Activated T-helper 17 cell treated with anti-CD3 and anti-CD28 coated beads, Interleukin-2, amount 50 U/mL, for 72 hours (primary cell): ENCODE results near the gene ITGB1BP1. TPM values are rescaled to one million over a fixed set of nuclear protein-coding genes. Genes with fewer than 3 reads are reported as not detected.

Experiments used
- ATAC-seq: fragments of 150-1000 bp; cut with Tn5 transposase; replicated peaks from 2 replicates; pipeline ENCODE4 v1.10.0; 2021; ENCODE audit warnings: mild to moderate bottlenecking, moderate library complexity
- H3K27ac Mint-ChIP-seq: one replicate; pipeline ENCODE4 v1.8.0; 2022; ENCODE audit warnings: mixed read lengths
- H3K27me3 Mint-ChIP-seq: one replicate; pipeline ENCODE4 v1.8.0; 2022; ENCODE audit warnings: mixed read lengths
- H3K36me3 Mint-ChIP-seq: one replicate; pipeline ENCODE4 v1.8.0; 2022; ENCODE audit warnings: low read depth, mild to moderate bottlenecking, mixed read lengths
- H3K4me1 Mint-ChIP-seq: one replicate; pipeline ENCODE4 v1.8.0; 2022; ENCODE audit warnings: mixed read lengths
- H3K4me3 Mint-ChIP-seq: one replicate; pipeline ENCODE4 v1.8.0; 2022; ENCODE audit warnings: mild to moderate bottlenecking, mixed read lengths
- H3K9me3 Mint-ChIP-seq: one replicate; pipeline ENCODE4 v1.8.0; 2022; ENCODE audit warnings: mixed read lengths
- total RNA-seq, 2 donors: library from RNA; stranded (reverse); gene quantifications; one replicate each; pipeline ENCODE4 v1.2.3, GENCODE V29; 2022

The ITGB1BP1 gene
- total RNA-seq, 2 donors from 2014 or later = 109 to 310 TPM

GRCh38 chr2:9380702-9381628, 42.4 kb downstream of the ITGB1BP1 start:
- Mint-ChIP-seq H3K4me1 (no peaks in the 10 kb centered on the region), H3K27ac (no peak overlapping the region), H3K36me3 (no peaks in the 10 kb centered on the region), H3K9me3 (no peaks in the 10 kb centered on the region), H3K4me3 (no peak overlapping the region), H3K27me3 (peaks cover 4% of the 10 kb centered on the region)
- no peak for ATAC-seq

GRCh38 chr2:9379391-9379755, 44.0 kb downstream of the ITGB1BP1 start:
- no peaks in the 10 kb centered on the region for H3K36me3 Mint-ChIP-seq
- H3K27ac Mint-ChIP-seq = no peak overlapping the region
- no peaks in the 10 kb centered on the region for H3K9me3 Mint-ChIP-seq
- peaks cover 4% of the 10 kb centered on the region for H3K27me3 Mint-ChIP-seq
- no peak for ATAC-seq
- H3K4me1 Mint-ChIP-seq = no peaks in the 10 kb centered on the region
- no peak overlapping the region for H3K4me3 Mint-ChIP-seq

- no peaks in the 10 kb centered on the region for H3K4me1 Mint-ChIP-seq
- ATAC-seq = no peak
- H3K27ac Mint-ChIP-seq = no peak overlapping the region
- no peaks in the 10 kb centered on the region for H3K36me3 Mint-ChIP-seq
- H3K27me3 Mint-ChIP-seq = peaks cover 7% of the 10 kb centered on the region
- no peak overlapping the region for H3K4me3 Mint-ChIP-seq
- no peaks in the 10 kb centered on the region for H3K9me3 Mint-ChIP-seq
These were observed 44.6 kb downstream of the ITGB1BP1 start for GRCh38 chr2:9378433-9379390.

GRCh38 chr2:9377461-9378097, 45.7 kb downstream of the ITGB1BP1 start:
- no peak for ATAC-seq
- no peaks in the 10 kb centered on the region for H3K9me3 Mint-ChIP-seq
- no peak overlapping the region for H3K4me3 Mint-ChIP-seq
- no peaks in the 10 kb centered on the region for H3K4me1 Mint-ChIP-seq
- peaks cover 7% of the 10 kb centered on the region for H3K27me3 Mint-ChIP-seq
- no peak overlapping the region for H3K27ac Mint-ChIP-seq
- H3K36me3 Mint-ChIP-seq = no peaks in the 10 kb centered on the region

- peaks cover 11% of the 10 kb centered on the region for H3K27me3 Mint-ChIP-seq
- no peaks in the 10 kb centered on the region for H3K9me3 Mint-ChIP-seq
- H3K4me1 Mint-ChIP-seq = peaks cover 5% of the 10 kb centered on the region
- H3K36me3 Mint-ChIP-seq = no peaks in the 10 kb centered on the region
- H3K4me3 Mint-ChIP-seq = no peak overlapping the region
- no peak for ATAC-seq
- H3K27ac Mint-ChIP-seq = no peak overlapping the region
These were observed 47.4 kb downstream of the ITGB1BP1 start for GRCh38 chr2:9375857-9376428.

- no peak overlapping the region for H3K27ac Mint-ChIP-seq
- H3K36me3 Mint-ChIP-seq = no peaks in the 10 kb centered on the region
- H3K4me1 Mint-ChIP-seq = peaks cover 6% of the 10 kb centered on the region
- ATAC-seq = no peak
- H3K27me3 Mint-ChIP-seq = peaks cover 19% of the 10 kb centered on the region
- H3K9me3 Mint-ChIP-seq = no peaks in the 10 kb centered on the region
- no peak overlapping the region for H3K4me3 Mint-ChIP-seq
These were observed 49.1 kb downstream of the ITGB1BP1 start for GRCh38 chr2:9374071-9374730.

GRCh38 chr2:9373476-9373875, 49.9 kb downstream of the ITGB1BP1 start:
- Mint-ChIP-seq H3K27me3 (peaks cover 24% of the 10 kb centered on the region), H3K4me3 (no peak overlapping the region), H3K9me3 (no peaks in the 10 kb centered on the region), H3K27ac (no peak overlapping the region), H3K4me1 (peaks cover 6% of the 10 kb centered on the region), H3K36me3 (no peaks in the 10 kb centered on the region)
- ATAC-seq = no peak

- Mint-ChIP-seq H3K4me1 (peaks cover 6% of the 10 kb centered on the region), H3K4me3 (no peak overlapping the region), H3K36me3 (no peaks in the 10 kb centered on the region), H3K27ac (no peak overlapping the region), H3K9me3 (no peaks in the 10 kb centered on the region), H3K27me3 (peaks cover 24% of the 10 kb centered on the region)
- no peak for ATAC-seq
These were observed 50.3 kb downstream of the ITGB1BP1 start for GRCh38 chr2:9373047-9373446.

GRCh38 chr2:9370746-9371145, 52.6 kb downstream of the ITGB1BP1 start:
- ATAC-seq = no peak
- no peaks in the 10 kb centered on the region for H3K36me3 Mint-ChIP-seq

GRCh38 chr2:9366026-9366425, 57.3 kb downstream of the ITGB1BP1 start:
- H3K4me1 Mint-ChIP-seq = peaks cover 2% of the 10 kb centered on the region
- no peak overlapping the region for H3K27ac Mint-ChIP-seq
- ATAC-seq = no peak
- peaks cover 23% of the 10 kb centered on the region for H3K27me3 Mint-ChIP-seq
- no peak overlapping the region for H3K4me3 Mint-ChIP-seq
- H3K36me3 Mint-ChIP-seq = no peaks in the 10 kb centered on the region
- no peaks in the 10 kb centered on the region for H3K9me3 Mint-ChIP-seq

More at GRCh38 chr2:9370746-9371145, 52.6 kb downstream of the ITGB1BP1 start:
- peaks cover 6% of the 10 kb centered on the region for H3K4me1 Mint-ChIP-seq
- peak overlapping the region; percentile 10 for H3K4me3 Mint-ChIP-seq
- peak overlapping the region; percentile 61 for H3K27ac Mint-ChIP-seq
- H3K27me3 Mint-ChIP-seq = peaks cover 23% of the 10 kb centered on the region
- no peaks in the 10 kb centered on the region for H3K9me3 Mint-ChIP-seq

GRCh38 chr2:9365498-9366019, 57.8 kb downstream of the ITGB1BP1 start:
- no peaks in the 10 kb centered on the region for H3K9me3 Mint-ChIP-seq
- H3K4me1 Mint-ChIP-seq = no peaks in the 10 kb centered on the region
- H3K4me3 Mint-ChIP-seq = no peak overlapping the region
- H3K27me3 Mint-ChIP-seq = peaks cover 23% of the 10 kb centered on the region
- no peak overlapping the region for H3K27ac Mint-ChIP-seq
- no peaks in the 10 kb centered on the region for H3K36me3 Mint-ChIP-seq
- no peak for ATAC-seq

- Mint-ChIP-seq H3K4me1 (no peaks in the 10 kb centered on the region), H3K9me3 (no peaks in the 10 kb centered on the region), H3K27me3 (peaks cover 18% of the 10 kb centered on the region), H3K27ac (peak overlapping the region; percentile 11), H3K4me3 (no peak overlapping the region), H3K36me3 (no peaks in the 10 kb centered on the region)
- no peak for ATAC-seq
These were observed 58.4 kb downstream of the ITGB1BP1 start for GRCh38 chr2:9364791-9365497.

GRCh38 chr2:9364373-9364772, 59.0 kb downstream of the ITGB1BP1 start:
- H3K4me1 Mint-ChIP-seq = no peaks in the 10 kb centered on the region
- no peak overlapping the region for H3K4me3 Mint-ChIP-seq
- ATAC-seq = no peak
- peaks cover 17% of the 10 kb centered on the region for H3K27me3 Mint-ChIP-seq
- H3K36me3 Mint-ChIP-seq = no peaks in the 10 kb centered on the region
- no peaks in the 10 kb centered on the region for H3K9me3 Mint-ChIP-seq
- H3K27ac Mint-ChIP-seq = peak overlapping the region; percentile 11
